Activated naive CD8-positive, alpha-beta T cell (primary cell): ENCODE measurements around the gene GLI3.

ENCODE experiments used
- H3K27ac Mint-ChIP-seq: one replicate; pipeline ENCODE4 v1.8.0; 2021; ENCODE audit warnings: mixed read lengths
- H3K27me3 Mint-ChIP-seq: one replicate; pipeline ENCODE4 v1.8.0; 2021; ENCODE audit warnings: mixed read lengths
- H3K36me3 Mint-ChIP-seq: one replicate; pipeline ENCODE4 v1.8.0; 2021; ENCODE audit warnings: mixed read lengths
- H3K4me1 Mint-ChIP-seq: one replicate; pipeline ENCODE4 v1.8.0; 2021; ENCODE audit warnings: low read depth, mixed read lengths
- H3K4me3 Mint-ChIP-seq: one replicate; pipeline ENCODE4 v1.8.0; 2021; ENCODE audit warnings: mild to moderate bottlenecking, mixed read lengths
- H3K9me3 Mint-ChIP-seq: one replicate; pipeline ENCODE4 v1.8.0; 2021; ENCODE audit warnings: low read depth, mixed read lengths

GLI3 gene

DNA sequence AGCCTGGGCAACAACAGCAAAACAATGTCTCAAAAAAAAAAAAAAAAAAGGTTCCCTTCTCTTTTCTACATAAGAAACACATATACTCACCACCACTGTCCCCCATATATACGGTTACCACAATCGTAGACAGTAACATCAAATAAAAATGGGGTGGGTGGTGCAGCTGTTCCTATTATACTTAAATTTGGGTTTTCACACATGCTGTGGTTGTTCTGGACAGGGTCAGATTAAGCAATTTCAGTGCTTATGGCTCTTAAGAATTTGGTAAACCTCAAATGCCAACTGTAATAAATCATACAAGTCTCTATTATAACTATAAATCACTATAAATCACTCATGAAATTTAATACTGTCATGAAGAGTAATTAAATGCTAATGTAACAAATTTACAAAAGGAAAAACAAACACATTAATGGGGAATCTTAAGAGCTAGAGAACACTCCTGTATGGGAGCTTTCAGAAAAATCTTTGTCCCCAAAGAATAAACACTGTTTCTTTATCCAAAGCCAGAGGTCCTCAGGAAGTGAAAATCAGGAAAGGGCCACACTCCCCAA is 143.6 kb downstream of the GLI3 start:
- Mint-ChIP-seq H3K27me3 (no peaks in the 10 kb centered on the region), H3K4me1 (no peaks in the 10 kb centered on the region), H3K27ac (no peak overlapping the region), H3K4me3 (no peak overlapping the region), H3K9me3 (no peaks in the 10 kb centered on the region), H3K36me3 (no peaks in the 10 kb centered on the region)

DNA sequence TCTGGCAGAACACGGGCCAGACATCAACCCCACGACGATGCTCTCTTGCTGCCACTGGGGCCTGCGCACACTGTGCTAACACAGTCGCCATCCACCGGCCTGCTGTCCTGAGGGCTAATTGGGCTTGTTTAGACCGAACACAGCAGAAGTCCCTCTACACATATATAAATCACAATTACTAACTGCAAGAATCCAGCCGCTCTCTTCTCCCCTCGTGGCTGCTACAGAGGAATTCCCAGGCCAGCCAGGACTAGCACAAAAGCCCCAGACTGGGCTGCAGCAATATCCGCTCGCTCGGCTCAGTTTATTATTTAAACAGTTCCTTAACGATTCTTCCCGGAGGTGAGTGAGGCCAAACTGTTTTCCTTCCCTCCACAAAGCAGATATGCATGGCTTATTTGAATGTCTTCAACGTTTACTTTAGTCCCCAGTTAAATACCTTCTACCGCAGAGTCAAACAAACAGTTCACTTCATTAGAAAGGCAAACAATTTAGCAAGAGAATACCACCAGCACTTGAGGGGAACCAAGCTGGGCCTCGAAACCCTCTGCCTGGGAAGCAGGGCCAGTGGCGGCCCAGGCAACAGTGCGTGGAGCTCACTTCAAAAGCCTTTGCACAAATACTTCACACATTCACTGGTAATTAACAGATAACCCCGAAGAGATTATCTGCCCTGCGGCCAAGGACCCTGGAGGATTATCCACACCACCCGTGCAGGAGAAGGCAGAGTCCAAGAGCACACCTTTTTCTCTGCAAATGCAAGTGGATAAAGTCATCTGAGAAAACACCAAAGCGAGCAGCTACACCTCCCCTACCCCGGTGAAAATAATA is 145.3 kb downstream of the GLI3 start:
- Mint-ChIP-seq H3K4me1 (no peaks in the 10 kb centered on the region), H3K27me3 (no peaks in the 10 kb centered on the region), H3K27ac (no peak overlapping the region), H3K36me3 (no peaks in the 10 kb centered on the region), H3K9me3 (no peaks in the 10 kb centered on the region), H3K4me3 (no peak overlapping the region)

DNA sequence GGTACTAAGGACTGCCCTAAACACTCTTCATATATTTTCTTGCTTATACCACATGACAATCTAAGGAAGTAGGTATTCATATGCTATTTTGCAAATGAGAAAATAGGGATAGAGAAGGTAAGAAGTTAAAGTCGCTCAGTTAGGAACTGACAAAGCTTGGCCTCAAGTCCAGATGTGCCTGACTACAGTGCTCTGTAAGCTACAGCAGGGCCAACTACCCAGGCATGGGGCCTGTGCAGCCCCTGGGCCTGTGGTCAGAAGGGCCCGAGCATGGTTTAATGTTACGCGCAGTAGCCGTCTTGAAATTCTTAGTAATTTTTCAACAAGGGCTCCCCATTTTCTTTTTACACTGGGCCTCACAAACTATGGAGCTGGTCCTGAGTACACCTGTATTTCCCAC is 146.2 kb downstream of the GLI3 start:
- H3K4me1 Mint-ChIP-seq = no peaks in the 10 kb centered on the region
- no peak overlapping the region for H3K27ac Mint-ChIP-seq
- no peaks in the 10 kb centered on the region for H3K27me3 Mint-ChIP-seq
- no peaks in the 10 kb centered on the region for H3K9me3 Mint-ChIP-seq
- H3K36me3 Mint-ChIP-seq = no peaks in the 10 kb centered on the region
- no peak overlapping the region for H3K4me3 Mint-ChIP-seq

DNA sequence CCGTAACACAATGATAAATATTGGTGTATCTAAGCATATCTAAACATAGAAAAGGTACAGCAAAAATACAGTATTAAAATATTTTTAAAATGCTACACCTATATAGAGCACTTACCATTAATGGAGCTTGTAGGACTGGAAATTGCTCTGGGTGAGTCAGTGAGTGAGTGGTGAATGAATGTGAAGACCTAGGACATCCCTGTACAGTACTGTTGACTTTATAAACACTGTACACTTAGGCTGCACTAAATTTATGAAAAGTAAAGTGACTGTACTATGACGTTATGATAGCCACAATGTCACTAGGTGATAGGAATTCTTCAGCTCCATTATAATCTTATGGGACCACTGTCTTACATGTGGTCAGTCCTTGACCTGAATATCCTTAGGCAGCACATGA is 147.0 kb downstream of the GLI3 start:
- Mint-ChIP-seq H3K4me1 (no peaks in the 10 kb centered on the region), H3K27me3 (no peaks in the 10 kb centered on the region), H3K27ac (no peak overlapping the region), H3K9me3 (no peaks in the 10 kb centered on the region), H3K36me3 (no peaks in the 10 kb centered on the region), H3K4me3 (no peak overlapping the region)

DNA sequence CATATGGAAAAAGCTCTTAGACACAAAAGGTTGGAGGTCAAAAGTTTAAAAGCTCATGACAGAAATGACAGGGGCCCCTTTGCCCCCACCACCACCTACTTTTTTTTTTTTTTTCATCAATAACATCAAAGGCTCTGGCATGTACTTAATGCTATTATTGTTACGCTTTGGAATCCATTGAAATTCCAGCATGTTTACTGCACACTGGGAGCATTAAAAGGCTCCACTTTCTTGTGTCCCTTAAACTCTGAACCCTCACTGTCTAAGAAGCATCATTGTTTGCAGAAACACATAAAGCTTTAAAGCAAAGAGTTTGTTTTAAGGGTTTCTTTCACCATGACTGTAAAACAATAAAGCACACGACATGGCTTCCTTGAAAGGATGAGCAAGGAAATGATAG is 149.4 kb downstream of the GLI3 start:
- H3K9me3 Mint-ChIP-seq = no peaks in the 10 kb centered on the region
- H3K36me3 Mint-ChIP-seq = no peaks in the 10 kb centered on the region

DNA sequence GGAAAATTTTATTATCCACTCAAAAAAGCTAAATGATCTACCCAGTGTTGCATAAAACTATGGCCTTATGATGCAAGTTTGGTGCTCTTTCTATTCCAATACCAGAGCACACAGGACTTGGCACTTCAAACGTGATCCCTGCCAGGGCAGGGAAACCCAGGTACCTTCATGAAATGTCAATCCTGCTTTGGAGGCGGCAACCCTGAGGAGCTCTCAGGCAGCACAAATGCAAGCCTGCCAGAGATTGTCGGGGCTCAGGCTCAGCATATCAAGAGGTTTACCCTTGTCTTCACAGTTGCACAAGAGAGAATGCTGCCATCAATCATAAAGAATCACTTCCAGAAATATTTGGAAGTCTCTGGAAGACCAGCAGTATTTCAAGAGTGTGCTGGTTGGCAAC is 151.5 kb downstream of the GLI3 start:
- Mint-ChIP-seq H3K27me3 (peaks cover 4% of the 10 kb centered on the region), H3K36me3 (no peaks in the 10 kb centered on the region), H3K4me1 (no peaks in the 10 kb centered on the region), H3K4me3 (no peak overlapping the region), H3K27ac (no peak overlapping the region), H3K9me3 (no peaks in the 10 kb centered on the region)

More for the DNA sequence above, 149.4 kb downstream of the GLI3 start:
- Mint-ChIP-seq H3K4me3 (no peak overlapping the region), H3K4me1 (no peaks in the 10 kb centered on the region), H3K27me3 (peaks cover 1% of the 10 kb centered on the region), H3K27ac (no peak overlapping the region)

DNA sequence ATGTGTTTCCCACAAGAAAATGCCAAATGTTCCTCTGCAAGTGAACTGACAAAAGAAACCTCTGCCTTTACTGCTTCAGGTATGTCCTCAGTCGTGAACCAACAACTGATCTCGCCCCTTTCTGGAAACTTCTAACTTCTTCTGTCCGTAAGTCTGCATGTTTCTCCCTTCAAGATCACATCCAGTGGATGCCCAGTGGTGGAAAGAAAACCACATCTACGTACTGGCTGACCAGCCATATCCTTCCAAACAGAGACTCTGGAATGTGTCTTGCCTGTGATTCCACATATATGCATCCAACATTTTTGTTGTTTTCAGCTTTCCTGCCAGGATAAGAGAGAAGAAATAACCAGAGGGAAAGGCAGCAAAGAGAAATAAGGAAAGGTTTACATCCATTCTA is 152.7 kb downstream of the GLI3 start:
- Mint-ChIP-seq H3K36me3 (no peaks in the 10 kb centered on the region), H3K9me3 (no peaks in the 10 kb centered on the region), H3K4me1 (no peaks in the 10 kb centered on the region), H3K27ac (no peak overlapping the region), H3K4me3 (no peak overlapping the region), H3K27me3 (peaks cover 7% of the 10 kb centered on the region)

DNA sequence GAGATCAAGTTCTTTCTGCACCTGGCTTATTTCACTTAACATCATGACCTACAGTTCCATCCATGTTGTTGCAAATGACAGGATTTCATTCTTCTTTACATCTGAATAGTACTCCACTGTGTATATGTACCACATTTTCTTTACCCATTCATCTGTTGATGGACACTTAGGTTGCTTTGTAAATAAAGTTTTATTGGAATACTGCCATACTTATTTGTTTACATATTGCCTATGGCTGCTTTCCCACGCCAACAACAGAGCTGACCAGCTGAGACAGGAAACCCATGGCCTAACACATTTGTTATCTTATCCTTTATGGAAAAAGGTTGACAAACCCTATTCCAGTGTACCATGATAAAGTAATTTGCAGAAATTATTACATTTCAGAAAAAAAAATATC is 153.7 kb downstream of the GLI3 start:
- H3K36me3 Mint-ChIP-seq = no peaks in the 10 kb centered on the region
- H3K27me3 Mint-ChIP-seq = peaks cover 7% of the 10 kb centered on the region
- no peak overlapping the region for H3K4me3 Mint-ChIP-seq
- no peak overlapping the region for H3K27ac Mint-ChIP-seq
- H3K4me1 Mint-ChIP-seq = no peaks in the 10 kb centered on the region
- no peaks in the 10 kb centered on the region for H3K9me3 Mint-ChIP-seq

DNA sequence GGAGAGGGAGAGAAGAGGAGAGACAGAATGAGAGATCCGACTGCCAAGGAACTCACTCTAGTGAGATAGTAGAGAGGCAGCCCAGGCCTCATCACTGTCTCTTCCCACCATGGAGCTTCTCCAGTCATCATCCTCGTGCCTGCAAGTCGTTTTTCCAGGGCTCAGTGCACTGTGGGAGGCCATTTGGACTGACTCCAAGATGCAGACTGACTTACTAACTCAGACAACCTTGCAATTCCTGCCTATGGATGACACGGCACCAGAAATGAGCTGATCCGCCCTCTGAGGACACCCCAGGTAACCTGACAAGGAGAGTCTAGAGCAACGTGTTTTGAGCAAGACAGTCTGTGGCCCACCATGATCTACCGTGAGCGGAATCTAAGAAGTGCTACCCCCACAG is 154.9 kb downstream of the GLI3 start:
- Mint-ChIP-seq H3K9me3 (no peaks in the 10 kb centered on the region), H3K4me3 (no peak overlapping the region), H3K27ac (no peak overlapping the region), H3K27me3 (peaks cover 7% of the 10 kb centered on the region), H3K4me1 (no peaks in the 10 kb centered on the region), H3K36me3 (no peaks in the 10 kb centered on the region)

DNA sequence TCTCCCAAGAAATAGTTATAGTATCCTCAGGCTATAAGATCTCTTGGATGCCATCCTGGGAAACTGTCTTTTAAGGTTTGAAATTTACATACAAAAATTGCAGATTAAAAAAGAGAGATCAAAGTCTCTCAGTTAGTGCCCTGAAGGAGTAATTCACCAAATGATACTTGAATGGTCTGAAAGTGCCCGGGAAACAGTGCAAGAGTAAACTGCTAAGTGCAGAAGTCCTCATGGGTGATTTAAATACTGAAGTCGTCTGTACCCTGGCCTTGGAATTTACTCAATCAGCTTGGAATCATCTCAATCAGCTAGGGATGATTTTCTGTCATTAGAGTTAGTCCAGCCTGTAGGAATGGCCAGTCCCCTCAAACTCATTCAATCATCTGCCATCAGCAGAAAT is 155.3 kb downstream of the GLI3 start:
- H3K4me1 Mint-ChIP-seq = no peaks in the 10 kb centered on the region
- no peak overlapping the region for H3K27ac Mint-ChIP-seq
- H3K36me3 Mint-ChIP-seq = no peaks in the 10 kb centered on the region
- no peak overlapping the region for H3K4me3 Mint-ChIP-seq
- H3K9me3 Mint-ChIP-seq = no peaks in the 10 kb centered on the region
- H3K27me3 Mint-ChIP-seq = peaks cover 7% of the 10 kb centered on the region

DNA sequence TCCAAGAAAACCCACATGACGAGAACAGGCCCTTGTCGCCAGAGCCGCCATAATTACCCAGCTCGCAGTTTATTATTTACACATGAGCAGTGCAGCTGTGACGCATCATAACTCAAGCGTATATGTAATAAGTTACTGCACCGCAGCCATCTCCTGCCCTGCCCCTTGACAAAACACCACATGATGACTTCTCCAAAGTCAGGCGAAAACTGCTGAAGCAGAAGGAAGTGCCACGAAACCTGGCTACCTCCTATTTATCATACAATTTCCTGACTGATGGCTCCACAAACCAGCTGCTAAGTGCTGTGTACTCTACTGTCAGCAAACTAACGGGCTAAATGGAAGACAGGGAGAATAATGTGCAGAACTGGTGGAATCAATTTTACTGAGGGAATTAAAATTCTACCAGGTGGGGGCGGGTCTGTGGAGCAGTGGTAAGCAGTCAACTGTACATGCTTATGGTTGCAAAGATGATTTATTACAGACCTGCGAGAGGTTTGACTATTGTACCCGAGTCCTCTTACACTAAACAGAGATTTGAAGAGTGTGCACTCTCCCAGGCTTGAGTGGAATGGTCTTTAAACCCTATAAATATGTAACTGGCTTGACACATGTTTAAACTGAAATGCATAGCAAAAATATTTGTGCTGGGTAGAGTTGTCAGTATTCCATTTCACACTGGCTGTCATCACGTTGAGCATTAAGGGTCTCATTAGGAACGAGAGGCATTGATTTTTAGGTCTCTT is 156.0 kb downstream of the GLI3 start:
- H3K9me3 Mint-ChIP-seq = no peaks in the 10 kb centered on the region
- peaks cover 7% of the 10 kb centered on the region for H3K27me3 Mint-ChIP-seq
- no peak overlapping the region for H3K4me3 Mint-ChIP-seq
- H3K36me3 Mint-ChIP-seq = no peaks in the 10 kb centered on the region
- H3K27ac Mint-ChIP-seq = no peak overlapping the region
- H3K4me1 Mint-ChIP-seq = no peaks in the 10 kb centered on the region

DNA sequence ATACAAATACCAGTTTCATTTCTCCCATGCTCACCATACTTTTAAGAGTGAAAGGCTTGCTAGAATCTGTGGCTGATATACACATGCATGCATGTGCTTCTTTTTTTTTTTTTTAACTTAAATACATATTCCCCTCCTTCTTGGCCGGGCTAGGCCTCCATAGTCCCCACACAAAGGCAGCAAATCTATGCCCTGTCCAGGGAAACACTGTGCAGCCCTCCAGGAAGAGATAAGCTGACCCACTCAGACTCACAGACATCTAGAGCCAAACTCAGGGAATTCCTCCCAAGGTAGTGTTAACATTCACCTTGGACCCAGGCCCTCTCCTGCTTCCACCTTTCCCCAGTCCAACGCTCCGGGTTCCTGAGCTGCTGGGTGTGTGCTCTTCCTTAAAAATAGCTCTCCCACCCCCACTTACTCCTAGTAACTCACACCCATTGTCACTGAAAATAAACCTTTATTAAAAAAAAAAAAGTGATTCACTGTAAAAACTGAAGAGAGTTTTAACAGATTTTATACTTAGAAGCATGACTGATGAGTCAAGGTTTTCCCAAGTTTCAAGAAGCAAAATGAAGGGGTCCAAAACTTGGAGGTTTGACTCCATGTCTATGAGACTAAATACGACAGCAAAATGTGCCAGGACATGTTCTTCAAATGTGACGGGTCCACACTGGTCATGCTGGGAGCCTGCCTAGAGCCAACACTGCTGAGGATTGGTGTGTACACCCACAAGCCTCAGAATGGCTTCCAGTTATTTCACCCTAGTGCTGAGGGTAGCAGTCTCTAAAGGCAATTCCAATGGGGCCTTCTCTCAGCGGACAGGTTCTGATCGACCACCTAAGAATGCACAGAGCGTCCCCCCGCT is 159.5 kb downstream of the GLI3 start:
- Mint-ChIP-seq H3K36me3 (no peaks in the 10 kb centered on the region), H3K4me3 (no peak overlapping the region), H3K4me1 (no peaks in the 10 kb centered on the region), H3K27me3 (peaks cover 6% of the 10 kb centered on the region), H3K9me3 (no peaks in the 10 kb centered on the region), H3K27ac (no peak overlapping the region)

DNA sequence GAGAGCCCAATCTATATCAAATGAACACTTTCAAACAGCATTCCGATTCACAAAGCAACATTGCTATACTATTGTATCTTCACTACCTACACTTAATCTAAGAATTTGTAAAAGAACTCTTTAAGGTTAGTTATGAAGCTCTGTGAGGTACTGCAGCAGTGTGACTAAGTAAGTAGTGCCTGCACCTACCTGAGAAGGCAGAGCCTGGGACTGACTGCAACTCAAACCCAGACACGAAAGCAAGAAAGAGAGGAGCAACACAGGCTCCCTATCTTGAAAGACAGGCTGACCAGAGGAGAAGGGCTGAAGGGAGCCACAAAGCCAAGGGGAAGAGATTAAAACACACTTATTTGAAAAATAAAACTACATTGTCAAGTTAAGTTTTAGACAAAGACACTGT is 160.1 kb downstream of the GLI3 start:
- no peaks in the 10 kb centered on the region for H3K9me3 Mint-ChIP-seq
- H3K4me1 Mint-ChIP-seq = no peaks in the 10 kb centered on the region
- no peaks in the 10 kb centered on the region for H3K36me3 Mint-ChIP-seq
- no peak overlapping the region for H3K27ac Mint-ChIP-seq
- H3K4me3 Mint-ChIP-seq = no peak overlapping the region
- peaks cover 3% of the 10 kb centered on the region for H3K27me3 Mint-ChIP-seq

DNA sequence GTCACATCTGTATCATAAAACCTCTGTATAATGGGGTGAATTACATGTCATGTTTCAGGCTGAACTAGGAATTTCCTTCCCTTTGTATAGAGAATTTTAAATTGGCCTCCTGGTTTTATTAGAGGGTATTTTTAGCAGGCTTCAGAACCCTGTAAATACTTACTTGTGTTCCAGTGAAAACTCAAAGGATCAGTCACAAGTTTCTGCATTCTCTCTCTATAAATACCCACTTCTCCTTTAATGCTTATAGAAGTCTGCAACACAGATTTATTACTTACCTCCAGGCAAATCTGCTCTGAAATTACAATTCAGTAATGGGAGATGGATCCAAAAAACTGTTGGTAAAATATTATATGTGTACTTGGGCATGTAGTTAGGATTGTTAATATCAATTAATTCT is 161.6 kb downstream of the GLI3 start:
- H3K9me3 Mint-ChIP-seq = no peaks in the 10 kb centered on the region
- no peak overlapping the region for H3K27ac Mint-ChIP-seq
- H3K27me3 Mint-ChIP-seq = peaks cover 1% of the 10 kb centered on the region
- H3K36me3 Mint-ChIP-seq = no peaks in the 10 kb centered on the region
- no peaks in the 10 kb centered on the region for H3K4me1 Mint-ChIP-seq
- no peak overlapping the region for H3K4me3 Mint-ChIP-seq

DNA sequence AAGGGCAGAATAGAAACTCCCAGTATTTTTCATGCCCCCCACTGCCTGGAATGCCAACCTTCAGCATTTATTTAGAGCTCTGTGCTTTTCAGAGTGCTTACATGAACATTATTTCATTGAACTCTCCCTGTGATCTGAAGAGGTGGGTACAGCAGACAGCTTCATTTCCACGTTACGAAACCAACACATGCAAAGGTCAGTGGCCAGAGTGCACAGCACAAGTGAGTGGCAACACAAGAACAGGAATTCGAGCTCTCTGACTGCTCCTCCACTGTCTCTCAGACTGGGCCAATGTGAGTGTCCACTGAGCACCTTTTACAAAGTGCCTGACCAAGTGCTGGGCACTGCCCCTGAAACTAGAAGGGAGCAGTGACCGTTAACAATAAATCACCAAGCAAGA is 162.9 kb downstream of the GLI3 start:
- no peak overlapping the region for H3K4me3 Mint-ChIP-seq
- no peaks in the 10 kb centered on the region for H3K27me3 Mint-ChIP-seq
- H3K27ac Mint-ChIP-seq = no peak overlapping the region
- H3K36me3 Mint-ChIP-seq = no peaks in the 10 kb centered on the region
- no peaks in the 10 kb centered on the region for H3K4me1 Mint-ChIP-seq
- no peaks in the 10 kb centered on the region for H3K9me3 Mint-ChIP-seq
